C4-2B (cell line): ENCODE measurements around the gene WDR87.

Experiments used
- H3K27ac ChIP-seq: fragments of 450-650 bp; 2 replicates; pipeline ENCODE4 v1.5.1; 2017
- ZFX ChIP-seq: fragments of 450-650 bp; IDR thresholded peaks from 2 replicates; pipeline ENCODE4 v1.6.1; 2017
- TF ChIP-seq, protein P1 (sequence below): fragments of 450-650 bp; conservative IDR thresholded peaks from 2 replicates; pipeline ENCODE4 v1.5.1; 2017; ENCODE audit warnings: mild to moderate bottlenecking

The WDR87 gene

DNA sequence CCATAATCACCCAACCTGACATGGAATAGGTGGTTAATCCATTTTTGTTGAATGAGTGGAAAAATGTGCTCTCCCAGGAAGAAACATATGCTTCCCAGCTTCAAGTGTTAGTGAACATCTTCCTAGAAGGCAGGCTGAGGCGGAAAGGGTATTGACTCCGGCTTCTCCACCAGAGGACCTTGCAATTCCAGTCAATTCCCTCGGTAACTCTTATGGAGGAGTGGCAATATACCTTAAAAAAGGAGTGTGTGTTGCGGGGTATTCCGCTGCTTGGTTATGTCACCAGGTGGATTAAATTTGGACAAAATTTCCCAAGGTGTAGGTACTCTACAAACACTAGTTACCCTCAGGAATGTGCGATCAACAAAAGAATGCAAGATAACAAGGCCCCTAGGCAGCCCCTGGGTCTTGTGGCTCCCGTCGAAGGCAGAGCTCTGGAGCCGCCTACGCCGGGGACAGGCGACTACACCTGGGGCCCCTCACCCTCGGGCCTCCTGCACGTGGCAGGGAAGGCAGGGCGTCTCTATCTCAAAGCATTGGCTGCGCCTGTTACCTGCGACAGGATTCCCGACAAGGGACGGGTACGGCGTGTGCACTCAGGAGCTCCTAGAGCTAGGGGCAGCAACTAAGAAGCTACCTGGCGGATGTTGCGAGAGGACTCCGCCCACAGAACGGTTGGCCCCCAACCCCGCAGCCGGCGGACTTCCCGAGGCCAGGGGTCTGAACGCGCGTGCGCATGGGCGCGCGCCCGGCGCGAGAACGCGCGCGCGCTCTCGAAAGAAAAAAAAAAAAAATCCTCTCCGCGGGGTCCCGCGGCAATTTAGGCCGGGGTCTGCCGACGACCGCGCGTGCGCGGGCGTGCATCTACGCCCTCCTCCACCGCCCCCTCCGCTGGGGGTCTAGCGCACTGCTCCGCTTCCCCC, at the start of gene WDR87:
WDR87 (minus strand) TSS at position 649 of the 923 bp plus-strand sequence. CDS start 8,355 bp downstream, outside the sequence.
- no peak for TF ChIP-seq ZFX
- TF ChIP-seq, protein P1, sequence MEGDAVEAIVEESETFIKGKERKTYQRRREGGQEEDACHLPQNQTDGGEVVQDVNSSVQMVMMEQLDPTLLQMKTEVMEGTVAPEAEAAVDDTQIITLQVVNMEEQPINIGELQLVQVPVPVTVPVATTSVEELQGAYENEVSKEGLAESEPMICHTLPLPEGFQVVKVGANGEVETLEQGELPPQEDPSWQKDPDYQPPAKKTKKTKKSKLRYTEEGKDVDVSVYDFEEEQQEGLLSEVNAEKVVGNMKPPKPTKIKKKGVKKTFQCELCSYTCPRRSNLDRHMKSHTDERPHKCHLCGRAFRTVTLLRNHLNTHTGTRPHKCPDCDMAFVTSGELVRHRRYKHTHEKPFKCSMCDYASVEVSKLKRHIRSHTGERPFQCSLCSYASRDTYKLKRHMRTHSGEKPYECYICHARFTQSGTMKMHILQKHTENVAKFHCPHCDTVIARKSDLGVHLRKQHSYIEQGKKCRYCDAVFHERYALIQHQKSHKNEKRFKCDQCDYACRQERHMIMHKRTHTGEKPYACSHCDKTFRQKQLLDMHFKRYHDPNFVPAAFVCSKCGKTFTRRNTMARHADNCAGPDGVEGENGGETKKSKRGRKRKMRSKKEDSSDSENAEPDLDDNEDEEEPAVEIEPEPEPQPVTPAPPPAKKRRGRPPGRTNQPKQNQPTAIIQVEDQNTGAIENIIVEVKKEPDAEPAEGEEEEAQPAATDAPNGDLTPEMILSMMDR: no peak
- peak within 1 kb of the TSS; percentile 82 for H3K27ac ChIP-seq

DNA sequence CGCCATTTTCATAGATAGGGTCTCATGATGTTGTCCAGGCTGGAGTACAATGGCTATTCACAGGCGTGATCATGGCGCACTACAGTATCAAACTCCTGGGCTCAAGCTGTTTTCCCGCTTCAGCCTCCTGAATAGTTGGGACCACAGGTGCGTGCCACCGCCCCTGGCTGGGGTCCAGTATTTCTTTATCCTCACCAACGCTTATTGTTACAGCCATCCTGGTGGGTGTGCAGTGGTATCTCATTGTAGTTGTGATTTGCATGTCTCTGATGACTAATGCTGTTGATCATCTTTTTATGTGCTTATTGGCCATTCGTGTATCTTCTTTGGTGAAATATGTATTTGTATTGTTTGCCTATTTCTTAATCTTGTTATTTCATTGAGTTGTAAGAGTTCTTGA, 49.6 kb upstream of the WDR87 start:
- H3K27ac ChIP-seq: no peak overlapping the region

DNA sequence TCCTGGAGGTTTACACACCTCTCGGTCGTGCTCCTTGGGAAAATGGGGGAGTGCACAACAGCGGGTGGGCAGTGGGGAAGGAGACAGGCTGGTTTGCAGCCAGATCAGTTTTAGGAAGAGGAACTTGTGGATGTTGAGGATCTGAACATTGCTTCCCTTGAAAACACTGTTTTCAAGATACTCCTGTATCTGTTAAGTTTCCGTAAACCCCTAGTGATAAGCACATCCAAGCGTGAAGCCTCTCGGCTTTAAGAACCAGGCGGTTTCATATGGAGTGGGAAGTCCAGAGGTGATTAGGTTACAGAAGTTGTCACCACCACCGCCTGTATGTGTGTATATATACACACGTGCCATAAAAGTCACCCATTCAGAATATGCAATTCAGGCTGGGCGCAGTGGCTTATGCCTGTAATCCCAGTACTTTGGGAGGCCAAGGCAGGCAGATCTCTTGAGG, 48.1 kb upstream of the WDR87 start:
- H3K27ac ChIP-seq: no peak overlapping the region
- TF ChIP-seq ZFX: no peak
- TF ChIP-seq, protein P1: no peak

More for the DNA sequence above, 49.6 kb upstream of the WDR87 start:
- TF ChIP-seq, protein P1: no peak
- TF ChIP-seq ZFX: no peak

DNA sequence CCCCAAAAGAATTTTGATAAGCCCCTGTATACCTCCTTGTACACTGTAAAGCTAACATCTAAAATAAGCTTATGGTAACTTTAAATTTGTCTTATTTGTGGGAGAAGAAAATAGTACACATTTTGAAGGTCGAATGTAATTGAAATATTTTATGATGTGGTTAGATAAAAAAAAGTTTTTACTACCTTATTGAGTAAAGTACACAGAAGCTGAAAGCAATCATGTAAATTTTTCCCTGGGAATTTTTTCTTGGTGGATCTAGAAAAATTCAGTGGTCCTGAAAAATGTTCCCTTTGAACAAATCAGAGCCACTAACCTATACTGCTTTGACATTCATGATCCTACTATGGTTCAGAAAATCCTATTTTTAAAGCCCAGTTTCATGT, 47.5 kb upstream of the WDR87 start:
- H3K27ac ChIP-seq: no peak overlapping the region

DNA sequence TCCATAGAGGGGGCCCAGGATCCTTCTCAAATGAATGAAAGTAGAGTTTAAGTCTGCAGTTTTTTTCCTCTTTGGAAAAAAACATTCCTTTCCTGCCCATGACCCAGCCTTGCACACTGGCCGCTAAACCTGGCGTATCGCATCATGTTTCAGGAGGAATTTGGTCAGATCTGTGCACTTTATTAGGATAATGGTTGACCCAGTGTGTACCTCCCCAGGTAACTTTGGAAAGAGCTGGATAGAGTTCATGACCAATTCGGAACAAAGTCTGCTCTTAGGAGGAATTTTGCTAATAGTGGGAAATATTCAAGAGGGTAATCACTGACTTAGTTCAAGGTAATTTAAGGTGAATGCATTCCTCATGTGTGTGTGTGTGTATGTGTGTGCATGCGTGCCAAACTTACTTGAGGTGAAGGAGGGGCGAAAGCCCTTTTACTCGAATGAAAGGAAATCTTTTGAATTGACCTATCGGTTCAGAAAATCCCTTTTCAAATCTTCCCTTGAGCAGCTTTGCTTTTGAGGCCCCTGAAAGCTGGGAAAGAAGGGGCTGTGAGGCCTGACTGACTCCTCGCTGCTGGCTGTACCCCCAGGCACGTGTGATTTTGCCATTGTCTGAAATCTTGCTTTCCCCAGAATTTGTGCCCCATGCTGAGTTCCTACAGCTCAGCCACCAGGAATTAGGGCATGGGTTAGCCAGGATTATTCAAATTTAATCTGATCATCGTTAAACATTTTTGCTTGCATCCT, 47.0 kb upstream of the WDR87 start:
- no peak for TF ChIP-seq ZFX
- TF ChIP-seq, protein P1: no peak
- no peak overlapping the region for H3K27ac ChIP-seq

More for the DNA sequence above, 47.5 kb upstream of the WDR87 start:
- TF ChIP-seq, protein P1: no peak
- no peak for TF ChIP-seq ZFX

DNA sequence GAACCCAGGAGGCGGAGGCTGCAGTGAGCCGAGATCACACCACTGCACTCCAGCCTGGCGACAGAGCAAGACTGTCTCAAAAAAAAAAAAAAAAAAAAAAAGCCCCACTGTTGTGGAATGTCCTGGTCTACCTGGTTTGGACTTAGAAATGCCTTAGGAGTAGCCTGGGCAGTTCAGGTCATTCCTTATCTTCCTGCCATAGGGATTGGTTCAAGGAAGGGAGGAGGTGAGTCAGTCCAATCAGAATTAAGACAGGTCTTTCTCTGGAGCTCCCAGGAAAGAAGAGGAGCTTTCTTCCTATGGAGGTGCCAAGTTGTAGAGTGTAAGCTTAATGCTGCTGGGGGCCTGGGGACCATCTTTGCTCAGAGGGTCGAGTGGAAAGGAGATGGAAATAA, 45.4 kb upstream of the WDR87 start:
- TF ChIP-seq ZFX: no peak
- TF ChIP-seq, protein P1: no peak
- H3K27ac ChIP-seq: no peak overlapping the region
